Amygdala (tissue), 56 donors: ENCODE results near the gene BLVRA.
"Not testable (repeated sequence)": the region's sequence is repeated elsewhere in the genome, so short reads cannot be mapped to it uniquely, and the experiment has no call there.

Experiments used
- DNase-seq, 56 donors: peaks; one replicate each; lab custom pipeline; 2025; lab: John Stamatoyannopoulos, UW

Gene BLVRA, protein sequence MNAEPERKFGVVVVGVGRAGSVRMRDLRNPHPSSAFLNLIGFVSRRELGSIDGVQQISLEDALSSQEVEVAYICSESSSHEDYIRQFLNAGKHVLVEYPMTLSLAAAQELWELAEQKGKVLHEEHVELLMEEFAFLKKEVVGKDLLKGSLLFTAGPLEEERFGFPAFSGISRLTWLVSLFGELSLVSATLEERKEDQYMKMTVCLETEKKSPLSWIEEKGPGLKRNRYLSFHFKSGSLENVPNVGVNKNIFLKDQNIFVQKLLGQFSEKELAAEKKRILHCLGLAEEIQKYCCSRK

DNA sequence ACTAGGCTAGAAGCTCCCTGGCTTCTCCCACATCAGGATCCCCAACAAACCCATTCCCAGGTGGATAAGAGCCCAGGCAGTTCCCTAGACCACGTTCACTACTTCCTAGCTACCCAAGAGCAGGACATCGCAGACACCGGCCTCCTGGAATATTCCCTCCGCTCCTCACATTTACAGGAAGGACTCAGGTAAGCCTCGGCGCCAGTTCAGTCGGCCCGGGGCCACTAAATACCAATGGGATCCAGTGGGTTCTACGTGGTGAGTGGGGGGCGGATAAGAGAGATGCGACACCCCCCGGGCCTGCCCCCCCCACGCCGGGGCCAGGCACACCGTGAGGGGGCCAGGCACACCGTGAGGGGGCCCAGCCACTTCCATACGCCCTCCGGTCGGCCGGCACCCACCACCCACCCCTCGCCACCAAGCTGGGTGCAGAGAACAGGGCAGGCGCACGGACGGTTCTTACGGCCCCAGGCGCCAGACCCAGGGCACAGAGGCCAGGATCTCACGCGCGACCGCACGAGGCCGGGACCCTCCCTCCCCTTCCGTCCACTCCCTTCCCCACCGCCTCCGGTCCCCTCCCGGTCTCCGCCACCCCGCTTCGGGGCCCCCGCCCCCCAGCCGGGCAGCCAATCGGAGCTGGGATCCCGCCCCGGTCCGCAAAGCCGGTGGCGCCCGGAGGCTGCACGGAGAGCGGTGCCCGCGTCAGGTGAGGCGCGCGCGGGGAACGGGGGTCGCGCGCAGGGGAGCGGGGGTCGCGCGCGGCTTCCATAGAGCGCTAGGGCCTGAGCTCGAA, at the start of gene BLVRA:
Gene BLVRA, plus strand, starts transcription at position 652 of the 793 bp plus-strand sequence. CDS start 12,479 bp downstream, outside the sequence.
- DNase-seq, result peak in 40 of 56 donors; percentile 2 to 64 (median 28)

- no peak for DNase-seq
Observed at GRCh38 chr7:43711503-43711902, 47.0 kb upstream of the BLVRA start.

- DNase-seq, result not testable (repeated sequence)
Observed at GRCh38 chr7:43715966-43716365, 42.5 kb upstream of the BLVRA start.

DNA sequence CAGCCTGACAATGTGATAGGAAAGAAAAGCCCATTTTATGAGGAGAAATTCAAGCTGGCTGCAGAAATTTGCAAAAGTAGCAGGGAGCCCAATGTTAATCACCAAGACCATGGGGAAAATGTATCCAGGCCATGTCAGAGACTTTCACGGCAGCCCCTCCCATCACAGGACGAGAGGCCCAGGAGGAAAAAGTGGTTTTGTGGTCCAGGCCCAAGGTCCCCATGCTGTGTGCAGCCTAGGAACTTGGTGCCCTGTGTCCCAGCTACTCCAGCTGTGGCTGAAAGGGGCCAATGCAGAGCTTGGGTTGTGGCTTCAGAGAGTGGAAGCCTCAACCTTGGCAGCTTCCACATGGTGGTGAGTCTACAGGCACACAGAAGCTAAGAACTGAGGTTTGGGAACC, 41.9 kb upstream of the BLVRA start:
- no peak for DNase-seq

- peak in 1 of 56 donors; percentile 28 for DNase-seq
Observed at GRCh38 chr7:43721193-43721806, 37.2 kb upstream of the BLVRA start.

- DNase-seq, result no peak
Observed at GRCh38 chr7:43723007-43723341, 35.5 kb upstream of the BLVRA start.

DNA sequence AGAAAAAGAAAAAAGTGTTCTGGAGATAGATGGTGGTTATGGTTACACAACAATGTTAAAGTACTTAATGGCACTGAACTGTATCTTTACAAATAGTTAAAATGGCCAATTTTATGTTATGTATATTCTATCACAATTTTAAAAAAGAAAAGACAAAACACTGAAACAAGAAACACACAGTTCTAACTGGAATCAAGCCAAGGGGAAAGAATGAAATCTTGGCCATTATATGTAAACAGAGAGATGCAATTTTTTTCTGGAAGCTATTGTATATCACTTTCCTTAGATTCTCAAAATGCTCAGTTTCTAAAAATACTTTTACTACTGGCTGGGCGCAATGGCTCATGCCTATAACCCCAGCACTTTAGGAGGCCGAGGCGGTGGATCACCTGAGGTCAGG, 33.2 kb upstream of the BLVRA start:
- no peak for DNase-seq

DNA sequence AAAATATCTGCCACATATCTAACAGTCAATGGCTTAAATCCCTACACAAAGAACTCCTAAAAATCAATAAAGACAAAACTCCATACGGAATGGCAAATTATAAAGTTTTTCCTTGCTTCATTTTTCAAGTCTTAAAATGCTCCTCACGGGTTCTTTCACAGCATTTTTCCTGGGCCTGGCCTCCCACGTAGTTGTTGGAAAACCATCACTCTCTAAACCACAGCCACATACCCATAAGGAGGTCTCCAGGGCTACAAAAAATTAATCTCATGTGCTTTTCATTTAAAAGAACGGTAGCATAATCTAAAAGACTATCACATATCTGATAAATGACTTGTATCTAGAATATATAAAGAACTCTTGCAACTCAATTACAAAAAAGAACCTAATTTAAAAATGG, 32.0 kb upstream of the BLVRA start:
- no peak for DNase-seq

GRCh38 chr7:43727003-43727402, 31.5 kb upstream of the BLVRA start:
- DNase-seq, result no peak

DNA sequence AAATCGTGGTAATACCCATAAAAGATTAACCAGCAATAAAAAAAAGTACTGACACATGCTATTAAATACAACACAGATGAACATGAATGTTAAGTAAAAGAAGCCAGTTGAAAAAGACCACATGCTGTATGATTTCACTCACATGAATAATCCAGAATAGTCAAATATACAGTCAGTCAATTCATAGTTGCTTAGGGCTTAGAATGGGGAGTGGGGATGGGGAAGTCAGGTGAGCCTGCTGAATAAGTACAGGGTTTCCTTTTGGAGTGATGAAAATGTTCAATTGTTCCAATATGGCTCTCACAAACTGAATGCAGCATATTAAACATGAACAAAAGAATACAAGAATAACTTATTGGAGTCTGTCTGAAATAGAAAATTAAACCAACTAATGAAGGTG, 31.0 kb upstream of the BLVRA start:
- DNase-seq, result no peak

DNA sequence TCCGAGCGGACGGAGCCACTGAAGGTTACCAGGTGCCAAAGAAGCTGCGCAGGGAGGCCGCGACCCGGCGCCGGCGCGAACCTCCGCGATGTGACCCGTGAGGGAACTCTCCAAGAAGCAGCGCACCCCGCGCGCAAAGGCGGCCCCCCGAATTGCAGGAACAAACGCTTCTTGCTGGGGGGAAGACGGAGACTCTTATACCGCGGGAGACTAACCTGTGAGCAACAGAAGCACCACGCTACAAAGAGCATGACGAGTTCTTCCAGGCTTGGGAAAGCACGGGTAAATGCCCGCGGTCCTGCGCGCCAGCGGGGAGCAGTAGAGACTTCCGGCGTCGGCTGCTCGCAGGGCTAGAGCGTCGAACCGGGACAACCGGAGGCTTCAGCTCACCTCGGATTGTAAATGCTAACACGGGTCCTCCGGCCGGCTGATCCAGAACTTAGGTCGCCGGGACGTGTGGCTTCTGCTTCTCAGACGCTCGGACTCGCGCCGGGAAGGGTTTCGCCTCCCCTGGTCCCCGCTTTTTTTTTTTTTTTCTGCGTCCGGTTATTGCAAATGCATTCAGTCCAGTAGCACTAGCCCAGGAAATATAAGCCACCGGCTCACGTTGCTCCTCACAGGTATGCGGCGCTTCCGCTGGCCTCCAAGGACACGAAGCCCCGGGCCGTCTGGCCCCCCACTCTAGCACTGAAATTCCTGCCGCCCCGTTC, 29.1 kb upstream of the BLVRA start, which contains the start of gene COA1:
Gene COA1, minus strand, starts transcription at position 310 of the 710 bp plus-strand sequence. CDS start 80,909 bp downstream, outside the sequence.
- peak; percentile 29 to 88 (median 76) for DNase-seq

- no peak for DNase-seq
Observed at GRCh38 chr7:43729924-43730248, 28.6 kb upstream of the BLVRA start.

DNA sequence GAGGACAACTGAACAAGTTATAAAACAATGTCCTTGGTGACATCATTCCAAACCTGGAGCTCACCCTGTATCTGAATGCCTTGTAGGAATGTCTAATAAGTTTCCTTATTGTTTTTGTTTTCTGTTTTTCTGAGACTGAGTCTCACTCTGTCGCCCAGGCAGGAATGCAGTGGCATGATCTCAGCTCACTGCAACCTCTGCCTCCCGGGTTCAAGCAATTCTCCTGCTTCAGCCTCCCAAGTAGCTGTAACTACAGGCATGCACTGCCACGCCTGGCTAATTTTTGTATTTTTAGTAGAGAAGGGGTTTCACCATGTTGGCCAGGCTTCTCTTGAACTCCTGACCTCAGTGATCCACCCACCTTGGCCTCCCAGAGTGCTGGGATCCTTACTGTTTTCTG, 27.0 kb upstream of the BLVRA start:
- DNase-seq, result not testable (repeated sequence)

DNA sequence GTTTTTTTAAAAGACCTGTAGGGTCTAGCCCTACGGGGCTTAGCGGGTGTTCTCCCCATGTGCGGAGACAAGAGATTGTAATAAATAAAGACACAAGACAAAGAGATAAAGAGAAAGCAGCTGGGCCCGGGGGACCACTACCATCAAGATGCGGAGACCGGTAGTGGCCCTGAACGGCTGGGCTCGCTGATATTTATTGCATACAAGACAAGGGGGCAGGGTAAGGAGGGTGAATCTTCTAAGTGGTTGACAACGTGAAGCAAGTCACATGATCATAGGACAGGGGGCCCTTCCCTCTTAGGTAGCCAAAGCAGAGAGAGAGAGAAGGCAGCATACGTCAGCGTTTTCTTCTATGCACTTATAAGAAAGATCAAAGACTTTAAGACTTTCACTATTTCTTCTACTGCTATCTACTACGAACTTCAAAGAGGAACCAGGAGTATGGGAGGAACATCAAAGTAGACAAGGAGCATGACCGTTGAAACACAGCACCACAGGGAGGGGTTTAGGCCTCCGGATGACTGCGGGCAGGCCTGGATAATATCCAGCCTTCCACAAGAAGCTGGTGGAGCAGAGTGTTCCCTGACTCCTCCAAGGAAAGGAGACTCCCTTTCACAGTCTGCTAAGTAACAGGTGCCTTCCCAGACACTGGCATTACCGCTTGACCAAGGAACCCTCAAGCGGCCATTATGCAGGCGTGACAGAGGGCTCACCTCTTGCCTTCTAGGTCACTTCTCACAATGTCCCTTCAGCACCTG, 23.7 kb upstream of the BLVRA start:
- DNase-seq, result not testable (repeated sequence)

DNA sequence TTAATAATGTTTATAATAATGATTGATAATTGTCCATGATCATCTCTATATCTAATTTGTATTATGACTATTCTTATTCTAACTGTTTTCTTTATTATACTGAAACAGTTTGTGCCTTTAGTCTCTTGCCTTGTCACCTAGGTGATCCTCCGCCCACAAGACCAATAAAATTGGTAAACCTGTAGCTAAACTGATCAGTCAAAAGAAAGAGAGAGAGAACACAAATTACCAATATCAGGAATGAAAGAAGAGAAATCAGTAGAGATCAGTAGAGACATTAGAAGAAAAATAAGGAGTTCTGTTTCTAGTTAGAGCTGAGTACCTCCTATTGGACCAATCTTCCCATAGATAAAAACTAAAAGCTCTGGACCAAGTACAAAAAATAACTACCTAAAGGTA, 23.1 kb upstream of the BLVRA start:
- DNase-seq, result no peak

DNA sequence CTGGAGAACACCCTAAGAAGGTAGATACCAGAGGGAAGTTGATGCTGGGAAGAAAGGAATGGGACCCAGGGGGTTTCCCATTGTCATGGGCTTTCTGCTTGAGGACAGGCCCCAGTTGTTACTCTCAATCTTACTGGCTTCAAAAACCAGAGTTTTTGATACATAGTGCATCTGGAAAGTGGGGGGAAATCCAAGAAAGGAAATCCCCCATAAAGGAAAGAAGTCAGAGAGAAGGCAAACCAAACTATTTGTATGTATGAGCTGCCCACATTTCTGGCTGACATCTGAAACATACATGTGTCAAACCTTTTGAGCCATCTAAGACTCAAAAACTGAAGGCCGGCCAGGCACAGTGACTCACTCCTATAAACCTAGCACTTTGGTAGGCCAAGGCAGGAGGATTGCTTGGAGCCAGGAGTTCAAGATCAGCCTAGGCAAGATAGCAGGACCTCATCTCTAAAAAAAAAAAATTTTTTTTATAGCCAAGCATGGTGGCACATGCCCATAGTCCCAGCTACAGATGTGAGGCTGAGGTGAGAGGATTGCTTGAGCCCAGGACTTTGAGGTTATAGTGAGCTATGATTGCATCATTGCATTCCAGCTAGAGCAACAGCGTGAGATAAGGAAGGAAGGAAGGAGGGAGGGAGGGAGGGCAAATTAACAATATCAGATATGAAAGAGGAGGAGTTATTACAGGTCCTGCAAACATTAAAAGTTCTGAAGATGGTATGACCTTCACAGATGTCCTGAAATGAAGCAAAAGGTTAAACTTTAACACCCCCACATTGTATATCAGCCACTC, 22.5 kb upstream of the BLVRA start:
- DNase-seq, result no peak

- DNase-seq, result no peak
Observed at GRCh38 chr7:43737467-43738127, 20.9 kb upstream of the BLVRA start.

DNA sequence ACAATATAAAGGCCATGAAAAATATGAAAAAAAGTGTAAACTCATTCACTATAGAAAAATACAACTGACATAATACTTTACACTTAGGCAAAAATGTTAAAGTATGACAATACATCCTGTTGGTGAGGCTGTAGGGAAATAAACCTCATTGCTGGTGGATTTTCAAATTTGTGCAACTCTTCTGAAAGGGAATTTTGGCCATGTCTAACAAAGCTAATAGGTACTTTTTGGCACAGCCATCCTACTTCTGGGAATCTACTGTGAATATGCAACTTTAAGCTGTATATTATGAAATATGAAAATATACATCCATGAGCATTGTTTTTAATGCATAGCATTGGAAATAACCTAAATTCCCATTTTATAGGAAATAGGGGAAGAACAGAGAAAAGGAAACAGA, 15.8 kb upstream of the BLVRA start:
- no peak for DNase-seq
